Cortex of kidney (tissue), 1 donor: ENCODE measurements around the gene DHX38.

Source experiments
- DNase-seq: peaks from one replicate; lab custom pipeline; 2025; lab: John Stamatoyannopoulos, UW

DHX38 gene

DNA sequence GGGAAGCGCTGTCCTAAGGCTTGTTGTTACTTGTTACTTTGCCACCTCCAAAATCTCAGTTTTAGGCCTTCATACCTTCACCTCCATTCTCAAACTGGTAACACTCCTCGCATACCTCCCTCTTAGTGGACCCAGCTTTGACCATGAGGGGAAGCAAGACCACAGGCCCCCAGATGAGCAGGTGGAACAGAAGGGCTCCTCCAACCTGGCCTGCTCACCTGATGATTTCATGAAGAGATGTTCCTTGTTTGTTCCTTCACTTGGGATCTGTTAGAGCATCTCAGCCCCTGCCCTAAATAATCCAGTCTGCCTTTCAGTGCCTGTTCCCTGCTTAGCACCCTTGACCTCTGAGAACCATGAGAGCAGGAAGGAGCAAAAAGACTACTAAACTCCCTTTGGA lies 28.7 kb downstream of the DHX38 start:
- no peak for DNase-seq

DNA sequence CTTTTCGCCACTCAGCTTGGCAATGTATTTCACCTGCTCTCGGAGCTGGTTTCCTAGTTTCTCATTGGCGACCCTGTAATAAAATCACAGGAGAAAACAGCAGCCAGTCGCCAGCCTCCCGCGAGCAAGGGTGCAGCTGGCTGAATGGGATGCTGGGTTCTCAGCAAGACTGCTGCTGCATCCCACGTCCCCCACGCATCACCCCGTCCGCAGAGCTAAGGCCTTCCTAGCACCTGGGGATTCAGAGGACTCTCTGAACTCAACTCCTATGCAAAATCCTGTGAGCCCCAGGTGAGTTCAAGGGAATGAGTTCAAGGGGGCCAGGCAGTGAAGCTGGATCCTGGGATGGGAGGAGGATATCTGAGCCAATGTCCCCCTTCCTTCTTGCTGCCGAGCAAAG lies 29.3 kb downstream of the DHX38 start:
- no peak for DNase-seq

DNA sequence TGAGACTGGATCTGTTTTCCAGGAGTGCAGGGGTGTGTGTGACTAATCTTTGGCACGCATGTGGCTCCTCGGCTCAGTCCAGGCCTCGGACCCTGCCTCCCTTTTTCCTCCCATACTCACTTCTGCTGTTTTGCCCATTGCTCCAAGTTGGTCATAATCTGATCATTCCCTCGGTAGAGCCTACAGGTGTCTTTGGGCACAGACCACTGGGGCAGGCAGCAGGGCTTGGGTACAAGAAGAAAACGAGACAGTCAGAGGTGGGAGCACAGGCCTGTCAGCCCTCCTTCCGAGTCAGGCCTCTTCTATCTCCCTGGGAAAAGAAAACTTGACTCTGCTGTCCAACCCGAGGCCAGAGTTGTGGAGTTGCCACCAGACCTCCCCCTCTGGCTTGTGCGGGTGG lies 29.8 kb downstream of the DHX38 start:
- no peak for DNase-seq

- no peak for DNase-seq
Measured at GRCh38 chr16:72124148-72124547, 30.5 kb downstream of the DHX38 start.

DNA sequence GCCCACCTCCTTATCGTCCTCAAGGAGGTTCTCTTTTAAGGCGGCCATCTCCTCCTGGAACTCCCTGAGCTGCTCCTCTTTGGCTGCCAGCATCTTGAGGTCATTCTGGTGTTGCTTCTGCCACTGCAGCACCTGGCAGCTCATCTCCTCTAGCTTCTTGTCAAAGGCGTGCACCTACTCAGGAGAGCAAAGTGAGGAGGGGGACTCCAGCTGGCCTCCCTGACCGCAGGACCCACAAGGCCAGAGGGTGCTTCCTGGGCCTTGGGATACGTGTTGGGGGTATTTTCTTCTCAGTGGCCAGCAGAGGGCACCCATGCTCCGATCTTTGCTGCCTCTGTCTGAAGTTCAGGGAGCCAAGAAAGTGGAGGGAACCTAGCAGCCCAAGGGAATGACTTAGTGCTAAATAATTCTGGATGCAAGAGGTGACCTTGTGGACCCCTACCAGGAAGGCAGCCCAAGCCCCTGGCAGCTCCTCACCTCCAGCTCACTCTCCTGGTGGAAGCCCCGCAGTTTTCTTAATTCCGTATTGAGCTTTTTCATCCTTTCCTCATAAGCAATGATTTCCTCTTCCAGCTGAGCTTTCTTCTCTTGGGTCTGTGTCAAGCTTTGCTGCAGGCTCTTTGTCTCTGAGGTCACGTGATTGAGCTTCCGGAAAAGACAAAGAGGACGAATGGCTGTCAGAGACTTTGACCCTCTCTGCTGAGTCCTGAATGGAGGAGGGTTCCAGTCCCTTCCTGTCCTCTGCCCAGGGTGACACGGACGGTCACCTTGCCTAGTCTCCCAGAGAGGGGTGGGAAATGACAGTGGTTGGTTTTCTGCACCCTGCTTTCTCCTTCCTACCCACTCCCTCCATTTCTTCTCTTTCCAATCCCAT lies 31.4 kb downstream of the DHX38 start:
- DNase-seq: no peak

DNA sequence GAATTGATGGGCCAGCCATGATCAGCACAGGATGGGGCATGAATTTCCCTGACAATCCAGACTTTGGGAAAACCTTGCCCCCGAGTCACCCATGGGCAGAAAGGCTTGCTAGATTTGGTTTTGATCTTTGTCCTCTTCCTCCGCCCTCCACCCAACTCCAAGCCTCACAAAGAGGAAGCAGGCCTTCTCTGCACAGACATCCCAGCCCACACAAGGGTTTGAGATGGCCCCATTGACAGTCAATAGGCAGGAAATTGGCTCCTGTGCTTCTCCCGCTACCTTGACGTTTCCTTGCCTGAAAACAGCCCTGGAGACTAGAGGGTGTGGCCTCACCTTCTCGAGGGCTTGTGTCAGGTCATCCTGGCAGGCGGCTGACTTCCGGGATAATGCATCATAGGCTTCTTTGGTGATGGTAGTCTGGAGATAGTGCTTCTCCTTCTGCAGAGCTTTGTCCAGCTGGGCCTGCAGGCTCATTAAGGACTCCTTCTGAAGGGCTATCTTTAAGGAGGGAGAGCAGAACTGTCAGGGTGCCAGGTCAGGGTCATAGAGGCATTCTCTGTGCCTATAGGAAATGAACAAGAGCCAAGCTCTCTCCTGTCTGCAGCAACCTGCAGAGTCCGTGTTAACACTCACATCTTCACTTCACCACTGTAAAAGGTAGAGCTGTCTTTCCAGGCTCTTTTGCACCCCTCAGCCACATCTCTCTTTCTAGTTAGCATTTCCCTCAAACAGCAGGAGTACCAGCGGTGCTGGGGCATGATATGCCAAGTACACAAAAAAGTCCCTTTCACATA lies 32.2 kb downstream of the DHX38 start:
- no peak for DNase-seq

GRCh38 chr16:72126429-72126765 lies 32.8 kb downstream of the DHX38 start:
- no peak for DNase-seq

GRCh38 chr16:72128701-72129100 lies 35.1 kb downstream of the DHX38 start:
- no peak for DNase-seq

GRCh38 chr16:72129976-72130656 lies 36.5 kb downstream of the DHX38 start:
- DNase-seq: no peak

GRCh38 chr16:72131036-72131435 lies 37.4 kb downstream of the DHX38 start:
- DNase-seq: no peak

DNA sequence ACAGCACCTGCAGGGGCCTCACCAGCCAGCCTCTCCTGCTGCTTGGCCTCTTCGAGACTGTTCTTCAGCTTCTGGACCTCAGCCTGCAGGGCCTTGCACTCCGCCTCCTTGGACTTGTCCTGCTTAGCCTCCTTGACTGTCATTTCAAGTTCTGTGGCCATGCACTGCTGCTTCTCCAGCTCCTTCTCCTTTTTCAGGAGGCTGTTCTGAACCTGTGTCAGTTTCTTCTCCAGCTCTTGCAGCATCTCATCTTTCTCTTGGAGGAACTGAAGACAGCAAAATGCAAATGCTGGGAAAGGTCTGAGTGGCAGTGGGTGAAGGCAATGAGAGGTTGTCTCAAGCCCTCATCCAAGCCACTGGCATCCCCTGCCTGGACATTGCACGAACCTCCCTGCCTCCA lies 39.1 kb downstream of the DHX38 start:
- no peak for DNase-seq

GRCh38 chr16:72134507-72134906 lies 40.9 kb downstream of the DHX38 start:
- DNase-seq: no peak

- DNase-seq: no peak
Measured at GRCh38 chr16:72137380-72138063, 43.9 kb downstream of the DHX38 start.

- no peak for DNase-seq
Measured at GRCh38 chr16:72138064-72138572, 44.5 kb downstream of the DHX38 start.

DNA sequence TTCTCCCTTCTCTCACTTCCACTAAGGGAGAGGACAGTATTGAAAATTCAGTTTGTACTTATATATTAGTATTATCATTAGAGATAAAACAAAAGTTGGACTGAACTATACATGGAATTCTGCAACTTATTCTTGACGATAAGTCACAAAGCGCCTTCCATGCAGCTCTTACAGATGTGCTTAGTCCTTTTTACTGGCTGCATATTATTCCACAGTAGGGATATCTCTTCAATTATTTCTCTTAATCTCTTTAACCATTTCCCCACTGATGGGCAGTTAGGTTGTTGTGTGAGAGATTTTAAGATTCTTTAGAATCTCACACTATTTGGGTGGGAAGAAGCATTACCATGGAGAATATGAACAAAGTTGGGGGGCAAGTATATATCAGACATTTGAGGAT lies 46.3 kb downstream of the DHX38 start:
- DNase-seq: no peak

DNA sequence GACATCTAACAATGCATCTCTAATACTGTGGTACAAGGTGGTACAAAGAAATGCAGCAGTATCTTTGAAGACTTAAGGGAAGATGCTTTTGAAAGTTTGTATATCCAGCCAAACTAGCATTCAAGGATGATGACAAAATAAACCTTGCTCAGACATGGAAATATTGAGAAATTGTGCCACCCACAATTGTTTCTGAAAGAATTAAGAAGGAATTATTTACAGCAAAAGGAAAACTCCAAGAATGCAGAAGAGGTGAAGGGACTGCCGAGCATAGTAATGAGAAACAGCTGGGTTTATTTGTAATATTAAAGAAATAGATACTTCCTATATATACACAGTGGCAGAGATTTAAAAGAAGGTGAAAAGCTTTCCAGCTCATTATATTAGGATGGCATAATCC lies 48.8 kb downstream of the DHX38 start:
- no peak for DNase-seq

DNA sequence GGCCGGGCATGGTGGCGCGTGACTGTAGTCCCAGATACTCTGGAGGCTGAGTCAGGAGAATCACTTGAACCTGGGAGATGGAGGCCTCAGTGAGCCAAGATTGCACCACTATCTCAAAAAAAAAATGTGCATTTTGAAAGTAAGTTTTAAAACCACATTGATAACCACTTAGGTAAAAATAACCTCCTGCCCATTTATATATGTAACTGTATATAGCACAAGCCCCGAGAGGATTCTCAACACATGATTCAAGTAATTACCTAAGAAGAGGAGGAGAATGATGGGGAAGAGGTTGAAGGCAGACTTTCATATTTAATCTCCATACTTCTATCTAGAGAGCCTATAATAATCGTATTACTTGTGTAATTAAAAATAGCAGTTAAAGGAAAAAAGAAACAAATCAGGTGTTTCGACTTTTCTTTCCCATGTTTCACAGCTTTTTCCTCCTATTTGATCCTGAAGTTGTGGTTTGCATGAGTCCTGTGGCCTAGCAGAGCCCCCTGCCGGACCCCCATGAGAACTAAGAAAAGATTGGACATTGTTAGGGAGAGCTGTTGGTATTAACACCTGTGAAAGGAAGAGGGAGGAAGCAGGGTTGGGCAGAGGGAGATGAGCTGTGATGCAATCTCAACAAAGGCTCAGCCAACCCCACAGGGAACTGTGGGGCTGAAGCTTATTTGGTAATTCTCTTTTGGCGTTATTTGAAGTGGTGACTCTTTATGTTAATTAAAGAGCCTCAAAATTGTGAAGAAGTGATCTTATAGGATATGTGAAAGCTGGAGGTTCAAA lies 56.2 kb downstream of the DHX38 start:
- DNase-seq: no peak

DNA sequence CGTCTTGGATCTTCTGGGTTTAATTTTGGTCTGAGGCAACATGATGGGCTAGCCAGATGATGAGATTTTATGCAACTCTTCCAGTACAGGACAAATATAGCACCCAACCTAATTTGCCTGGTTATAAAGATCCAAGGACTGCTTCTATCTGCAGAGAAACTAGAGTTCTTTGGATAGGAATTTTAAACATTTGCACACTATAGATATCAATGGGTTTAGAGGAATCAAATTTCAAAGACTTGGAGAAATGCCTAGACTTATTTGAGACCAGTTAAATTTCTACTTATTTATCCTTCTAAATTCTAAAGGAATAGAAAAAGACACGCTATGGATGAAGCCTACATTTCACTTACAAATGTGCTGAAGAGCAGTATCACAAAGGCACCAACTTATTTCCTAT lies 65.7 kb downstream of the DHX38 start:
- no peak for DNase-seq

DNA sequence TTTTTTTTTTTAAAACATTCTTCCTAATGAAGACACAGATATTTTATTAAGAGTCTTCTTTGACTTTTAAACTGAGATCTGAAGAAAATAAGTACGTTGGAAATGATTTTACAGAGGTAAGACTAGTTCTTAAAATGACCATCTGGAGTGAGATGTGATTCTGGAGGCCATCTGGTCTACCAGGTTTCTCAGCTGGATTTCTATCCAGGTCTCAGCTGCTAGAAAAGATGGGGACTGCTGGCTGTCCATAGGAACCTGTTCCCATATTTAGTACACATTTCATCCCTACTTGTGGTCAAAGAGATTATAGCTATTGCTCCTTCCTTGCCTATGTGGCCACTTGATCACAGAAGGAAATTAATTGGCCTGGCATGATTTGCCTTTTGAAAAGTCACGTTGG lies 66.2 kb downstream of the DHX38 start:
- DNase-seq: no peak

GRCh38 chr16:72162105-72162692 lies 68.6 kb downstream of the DHX38 start:
- no peak for DNase-seq
